D721Med (cell line): ENCODE measurements around the gene GSS.

Source experiments
- DNase-seq: peaks from one replicate; pipeline ENCODE4 v3.0.0; 2011; ENCODE audit warnings: low spot score; ENCODE audit not compliant: insufficient read length
- FAIRE-seq: peaks from 2 replicates; lab custom pipeline; 2011; peaks lifted over from hg19 to GRCh38; lab: Jason Lieb, UNC
- TF ChIP-seq, protein P1 (sequence below): IDR thresholded peaks from 2 replicates; pipeline ENCODE4 v1.5.1; 2012; ENCODE audit warnings: mild to moderate bottlenecking, control low read depth; ENCODE audit not compliant: insufficient read depth; ENCODE audit errors: missing control alignments

Gene GSS

DNA sequence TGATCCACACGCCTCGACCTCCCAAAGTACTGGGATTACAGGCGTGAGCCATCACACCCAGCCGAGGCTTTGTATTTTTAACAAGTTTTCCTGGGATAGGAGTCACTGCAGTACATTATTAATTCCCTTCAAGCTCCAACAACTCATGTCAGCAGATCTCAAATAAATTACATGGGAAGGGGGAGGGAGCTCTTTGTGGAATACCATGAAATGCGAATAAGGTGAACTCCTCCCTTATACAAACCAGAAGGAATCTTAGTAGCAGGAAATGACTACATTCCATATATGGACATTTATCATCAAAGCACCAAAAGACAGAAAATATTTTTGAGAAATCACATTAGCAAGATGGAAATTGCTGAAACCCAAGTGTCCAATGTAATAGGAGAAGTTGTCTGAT, 2.9 kb downstream of the GSS start:
- no peak for FAIRE-seq
- TF ChIP-seq, protein P1, sequence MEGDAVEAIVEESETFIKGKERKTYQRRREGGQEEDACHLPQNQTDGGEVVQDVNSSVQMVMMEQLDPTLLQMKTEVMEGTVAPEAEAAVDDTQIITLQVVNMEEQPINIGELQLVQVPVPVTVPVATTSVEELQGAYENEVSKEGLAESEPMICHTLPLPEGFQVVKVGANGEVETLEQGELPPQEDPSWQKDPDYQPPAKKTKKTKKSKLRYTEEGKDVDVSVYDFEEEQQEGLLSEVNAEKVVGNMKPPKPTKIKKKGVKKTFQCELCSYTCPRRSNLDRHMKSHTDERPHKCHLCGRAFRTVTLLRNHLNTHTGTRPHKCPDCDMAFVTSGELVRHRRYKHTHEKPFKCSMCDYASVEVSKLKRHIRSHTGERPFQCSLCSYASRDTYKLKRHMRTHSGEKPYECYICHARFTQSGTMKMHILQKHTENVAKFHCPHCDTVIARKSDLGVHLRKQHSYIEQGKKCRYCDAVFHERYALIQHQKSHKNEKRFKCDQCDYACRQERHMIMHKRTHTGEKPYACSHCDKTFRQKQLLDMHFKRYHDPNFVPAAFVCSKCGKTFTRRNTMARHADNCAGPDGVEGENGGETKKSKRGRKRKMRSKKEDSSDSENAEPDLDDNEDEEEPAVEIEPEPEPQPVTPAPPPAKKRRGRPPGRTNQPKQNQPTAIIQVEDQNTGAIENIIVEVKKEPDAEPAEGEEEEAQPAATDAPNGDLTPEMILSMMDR, result no peak
- DNase-seq, result no peak

DNA sequence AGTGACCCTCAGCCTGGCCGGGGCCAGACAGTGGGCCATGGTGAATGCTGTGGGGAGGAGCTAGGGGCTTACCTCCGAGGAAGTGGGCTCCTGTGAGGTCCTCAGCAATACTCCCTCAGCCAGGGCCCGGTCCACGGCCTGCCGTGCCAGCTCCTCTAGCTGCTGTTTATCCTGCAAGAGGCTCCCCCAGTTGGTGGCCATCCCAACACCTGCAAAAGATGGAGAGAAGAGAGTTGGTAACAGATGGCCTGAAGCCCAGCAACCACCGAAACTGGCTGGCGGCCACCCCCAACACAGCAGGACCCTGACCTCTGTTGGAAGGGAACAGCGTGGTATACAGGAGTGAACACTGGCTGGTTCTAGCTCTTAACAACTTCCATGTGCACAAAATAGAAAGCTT, 4.0 kb downstream of the GSS start:
- TF ChIP-seq, protein P1, result no peak
- no peak for DNase-seq
- FAIRE-seq, result no peak

DNA sequence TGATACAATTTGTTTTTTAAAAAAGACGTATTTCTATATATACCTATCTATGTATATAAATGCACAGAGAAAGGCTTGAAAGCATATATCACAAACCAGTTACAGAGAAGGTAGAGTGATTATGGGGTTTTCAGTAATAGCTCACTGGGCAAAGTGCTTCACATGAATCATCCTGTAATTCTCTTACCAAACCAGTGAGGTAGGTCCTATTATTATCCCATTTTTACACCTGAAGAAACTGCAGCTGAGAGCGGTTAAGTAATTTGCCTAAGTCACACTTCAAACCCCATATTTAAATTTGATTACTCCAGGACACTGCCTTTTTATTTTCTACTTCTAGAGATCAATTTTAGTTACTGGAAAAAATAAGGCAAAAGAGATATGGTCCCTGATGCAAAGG, 4.4 kb downstream of the GSS start:
- FAIRE-seq (no peak), DNase-seq (no peak)
- TF ChIP-seq, protein P1, result no peak

DNA sequence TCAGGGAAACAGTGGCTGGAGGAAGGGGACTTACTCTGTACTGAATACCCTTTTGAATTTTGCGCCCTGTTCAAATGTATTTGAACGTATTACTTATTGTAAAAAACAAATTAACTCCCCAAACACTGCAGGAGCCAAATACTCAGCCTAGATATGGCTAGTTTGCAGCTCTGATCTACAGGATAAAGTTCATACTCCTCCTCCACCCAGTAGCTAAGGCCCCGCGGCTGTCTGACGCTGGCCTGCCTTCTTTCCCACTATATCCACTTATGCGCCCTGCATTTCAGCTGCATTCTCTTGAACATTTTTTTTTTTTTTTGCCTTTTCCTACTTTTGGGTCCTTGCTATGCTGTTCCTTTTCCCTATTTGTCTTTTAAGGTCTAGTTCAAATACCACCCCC, 6.5 kb downstream of the GSS start:
- DNase-seq, result no peak
- no peak for FAIRE-seq
- TF ChIP-seq, protein P1, result no peak

DNA sequence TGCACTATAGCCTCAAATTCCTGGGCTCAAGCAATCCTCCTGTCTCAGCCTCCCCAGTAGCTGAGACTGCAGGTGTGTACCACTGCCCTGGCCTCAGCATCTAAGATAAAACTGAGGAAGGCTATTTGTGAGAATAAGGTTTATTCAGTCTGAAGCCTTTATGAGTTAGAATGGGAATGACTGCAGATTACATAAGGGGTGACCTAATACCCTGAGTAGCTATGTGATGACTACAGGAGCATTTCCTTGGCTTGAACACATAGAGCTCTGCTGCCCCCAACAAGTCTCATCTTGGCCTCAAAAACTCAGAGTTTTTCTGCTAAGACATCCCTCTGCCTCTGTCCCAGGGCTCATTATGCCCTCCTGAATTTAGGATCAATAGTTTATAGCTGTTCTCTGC, 7.6 kb downstream of the GSS start:
- TF ChIP-seq, protein P1, result no peak
- FAIRE-seq, result no peak
- no peak for DNase-seq

DNA sequence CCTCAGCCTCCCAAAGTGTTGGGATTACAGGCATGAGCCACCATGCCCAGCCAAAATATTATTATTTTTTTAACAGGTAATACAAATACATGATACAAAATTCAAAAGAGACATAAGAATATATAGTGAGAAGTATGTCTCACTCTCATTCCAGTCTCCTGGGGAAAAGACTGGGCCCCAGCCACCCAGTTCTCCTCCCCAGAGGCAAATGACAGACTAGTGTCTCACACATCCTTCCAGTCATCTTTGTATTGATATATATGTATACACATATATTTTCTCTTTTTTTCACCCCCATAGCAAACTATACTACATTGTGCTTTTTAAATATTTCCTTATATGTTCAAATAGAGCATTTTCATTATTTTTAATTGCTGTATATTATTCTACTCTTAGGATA, 8.3 kb downstream of the GSS start:
- DNase-seq, result no peak
- TF ChIP-seq, protein P1, result no peak
- FAIRE-seq, result no peak

DNA sequence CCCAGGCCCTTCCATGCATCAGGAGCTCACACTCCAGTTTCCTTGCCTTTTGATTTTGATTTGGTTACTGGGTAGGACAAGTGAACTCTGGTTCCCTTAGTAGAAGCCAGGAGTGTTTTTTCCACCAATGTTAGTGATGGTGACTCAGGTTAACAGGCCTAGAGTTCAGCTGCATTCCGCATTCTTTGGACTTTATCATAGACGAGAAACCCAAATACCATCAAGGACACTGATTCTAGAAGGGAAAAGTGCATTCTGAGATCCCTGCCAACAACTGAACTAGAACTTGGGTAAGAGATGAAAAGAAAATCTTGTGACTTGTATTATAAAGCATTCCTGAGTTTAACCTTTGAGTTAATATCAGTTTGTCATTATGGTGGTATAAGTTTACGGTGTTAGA, 8.9 kb downstream of the GSS start:
- DNase-seq (no peak), FAIRE-seq (no peak)
- TF ChIP-seq, protein P1, result no peak
